PC-3 (cell line): ENCODE data around the gene ZSCAN23. TPM values are rescaled to one million over a fixed set of nuclear protein-coding genes. Genes with fewer than 3 reads are reported as not detected.

Experiments
- ATAC-seq: fragments of 200-7000 bp; cut with Tn5 transposase; 2 replicates; pipeline ENCODE4 v1.9.1; 2020; ENCODE audit warnings: mild to moderate bottlenecking, moderate library complexity
- BruUV-seq: library from RNA; stranded (reverse); fragments of 400-500 nt; replicated peaks from 2 replicates; lab custom pipeline; 2021; lab: Mats Ljungman, UMichigan
- CTCF ChIA-PET: fragments of 300-600 bp; sonication (Branson Sonifier 250); formaldehyde crosslinking; loops from one replicate; lab custom pipeline; 2022; ENCODE audit warnings: antibody characterized with exemption; lab: Charles Lee
- POLR2A ChIA-PET: fragments of 300-600 bp; sonication (Branson Sonifier 250); formaldehyde crosslinking; loops from one replicate; lab custom pipeline; 2022; ENCODE audit warnings: antibody characterized with exemption; ENCODE audit not compliant: unreplicated experiment; lab: Charles Lee
- DNase-seq: peaks from one replicate; pipeline ENCODE4 v3.0.0-alpha.2; 2015
- H2AFZ ChIP-seq: fragments of 300-600 bp; sonication (generic); 2 replicates; pipeline ENCODE4 v1.6.0; 2016; ENCODE audit warnings: antibody characterized with exemption, low read length
- H3F3A ChIP-seq: fragments of 300-600 bp; sonication (generic); one replicate; pipeline ENCODE4 v1.6.0; 2017; ENCODE audit warnings: antibody characterized with exemption, low read length, control low read depth, mild to moderate bottlenecking; ENCODE audit not compliant: unreplicated experiment
- H3K27ac ChIP-seq: fragments of 300-600 bp; sonication (generic); 2 replicates; pipeline ENCODE4 v1.5.1; 2016; ENCODE audit warnings: mild to moderate bottlenecking, low read length
- H3K27me3 ChIP-seq: fragments of 300-600 bp; sonication (generic); 2 replicates; pipeline ENCODE4 v1.6.1; 2016; ENCODE audit warnings: low read length, mixed read lengths
- H3K36me3 ChIP-seq: fragments of 300-600 bp; sonication (generic); 2 replicates; pipeline ENCODE4 v1.6.1; 2016; ENCODE audit warnings: low read depth, mixed run types, low read length, mixed read lengths
- H3K4me1 ChIP-seq: fragments of 300-600 bp; sonication (generic); 2 replicates; pipeline ENCODE4 v1.5.1; 2016; ENCODE audit warnings: low read length; ENCODE audit not compliant: insufficient read depth
- H3K4me2 ChIP-seq: fragments of 300-600 bp; sonication (generic); 2 replicates; pipeline ENCODE4 v1.6.0; 2016; ENCODE audit warnings: low read length
- H3K4me3 ChIP-seq: fragments of 300-600 bp; sonication (generic); 2 replicates; pipeline ENCODE4 v1.5.1; 2016; ENCODE audit warnings: mild to moderate bottlenecking, low read length, mixed read lengths
- H3K79me2 ChIP-seq: fragments of 300-600 bp; sonication (generic); 2 replicates; pipeline ENCODE4 v1.6.1; 2017; ENCODE audit warnings: low read length, mixed read lengths
- H3K9ac ChIP-seq: fragments of 300-600 bp; sonication (generic); 2 replicates; pipeline ENCODE4 v1.6.0; 2016; ENCODE audit warnings: mild to moderate bottlenecking, low read length
- H3K9me2 ChIP-seq: fragments of 300-600 bp; sonication (generic); replicated peaks from 2 replicates; pipeline ENCODE4 v1.6.1; 2016; ENCODE audit warnings: mixed run types, low read length, mixed read lengths
- H3K9me3 ChIP-seq: fragments of 300-600 bp; sonication (generic); 2 replicates; pipeline ENCODE4 v1.6.1; 2016; ENCODE audit warnings: low read length, mixed read lengths
- H4K20me1 ChIP-seq: fragments of 300-600 bp; sonication (generic); 2 replicates; pipeline ENCODE4 v1.6.1; 2016; ENCODE audit warnings: low read length, mixed read lengths
- CTCF ChIP-seq: fragments of 300-600 bp; sonication (generic); conservative IDR thresholded peaks from 2 replicates; pipeline ENCODE4 v1.5.1; 2017; ENCODE audit warnings: antibody characterized with exemption, low read depth, mild to moderate bottlenecking, low read length
- EZH2 ChIP-seq: fragments of 300-600 bp; sonication (generic); IDR thresholded peaks from one replicate; pipeline ENCODE4 v1.6.1; 2017; ENCODE audit warnings: antibody characterized with exemption, mild to moderate bottlenecking, low read length; ENCODE audit not compliant: unreplicated experiment
- EZH2phosphoT487 ChIP-seq: fragments of 300-600 bp; sonication (generic); IDR thresholded peaks from 2 replicates; pipeline ENCODE4 v1.6.1; 2018; ENCODE audit warnings: mild to moderate bottlenecking, antibody characterized with exemption, low read length, borderline replicate concordance
- intact Hi-C: fragments of 100-400 bp; cut with micrococcal nuclease; formaldehyde crosslinking; loops from 2 replicates; pipeline ENCODE4 v1.9.0; 2023
- total RNA-seq: library from RNA; depleted of rRNA; stranded (reverse); fragments of >200 nt; gene quantifications from 2 replicates; pipeline ENCODE4 v1.2.3, GENCODE V29; 2014

ZSCAN23 gene
- total RNA-seq, 1 experiment from 2014 or later = 2.2 TPM

GRCh38 chr6:28413681-28414080 lies 29.6 kb downstream of the ZSCAN23 start:
- ATAC-seq = no peak
- H3K79me2 ChIP-seq = no peaks in the 10 kb centered on the region
- no peaks in the 10 kb centered on the region for H3K9me2 ChIP-seq
- no peak for DNase-seq
- H2AFZ ChIP-seq = no peak overlapping the region
- H3F3A ChIP-seq = no peaks in the 10 kb centered on the region
- no peaks in the 10 kb centered on the region for H3K9me3 ChIP-seq
- BruUV-seq = no TSS peak
- H4K20me1 ChIP-seq = no peaks in the 10 kb centered on the region
- no peak for TF ChIP-seq CTCF
- no peak overlapping the region for H3K4me2 ChIP-seq
- H3K27me3 ChIP-seq = no peaks in the 10 kb centered on the region
- intact Hi-C loops = no loop called here
- no peaks in the 10 kb centered on the region for H3K4me1 ChIP-seq
- CTCF ChIA-PET = no interaction called here
- H3K36me3 ChIP-seq = no peaks in the 10 kb centered on the region
- POLR2A ChIA-PET = no interaction called here
- no peak overlapping the region for H3K27ac ChIP-seq
- H3K4me3 ChIP-seq = no peak overlapping the region
- no peak overlapping the region for H3K9ac ChIP-seq

GRCh38 chr6:28410767-28411166 lies 32.5 kb downstream of the ZSCAN23 start:
- Histone ChIP-seq H3K27ac (no peak overlapping the region), H3K27me3 (no peaks in the 10 kb centered on the region), H3K79me2 (no peaks in the 10 kb centered on the region), H2AFZ (no peak overlapping the region), H3K9me2 (no peaks in the 10 kb centered on the region), H3K9ac (no peak overlapping the region), H3K9me3 (no peaks in the 10 kb centered on the region), H3K36me3 (no peaks in the 10 kb centered on the region), H3K4me1 (no peaks in the 10 kb centered on the region), H3K4me3 (no peak overlapping the region), H3F3A (no peaks in the 10 kb centered on the region), H4K20me1 (no peaks in the 10 kb centered on the region), H3K4me2 (no peak overlapping the region)
- POLR2A ChIA-PET = no interaction called here
- DNase-seq = no peak
- CTCF ChIA-PET = no interaction called here
- ATAC-seq = no peak
- intact Hi-C loops = no loop called here
- TF ChIP-seq CTCF = no peak
- no peak for TF ChIP-seq EZH2
- no peak for TF ChIP-seq EZH2phosphoT487
- no TSS peak for BruUV-seq

GRCh38 chr6:28408076-28408802 lies 35.1 kb downstream of the ZSCAN23 start:
- intact Hi-C loops = no loop called here
- Histone ChIP-seq H3K9me3 (no peaks in the 10 kb centered on the region), H3K36me3 (no peaks in the 10 kb centered on the region), H3K4me2 (no peak overlapping the region), H3K9ac (no peak overlapping the region), H3K27me3 (no peaks in the 10 kb centered on the region), H3K4me3 (no peak overlapping the region), H2AFZ (no peak overlapping the region), H4K20me1 (no peaks in the 10 kb centered on the region), H3K27ac (no peak overlapping the region), H3K79me2 (no peaks in the 10 kb centered on the region), H3F3A (no peaks in the 10 kb centered on the region), H3K9me2 (no peaks in the 10 kb centered on the region), H3K4me1 (no peaks in the 10 kb centered on the region)
- no TSS peak for BruUV-seq
- ChIA-PET CTCF (no interaction called here), POLR2A (no interaction called here)
- DNase-seq = no peak
- ATAC-seq = no peak
- TF ChIP-seq EZH2 = no peak
